Measurements from ENCODE around the gene TEX13D.

Gene TEX13D

GRCh38 chrX:124348182-124348581 is 15.7 kb downstream of the TEX13D start:
- no peak for DNase-seq (ENCODE audit: low read depth in 2 of 2)

- DNase-seq (ENCODE audit: low read depth in 2 of 2), result no peak
Observed at GRCh38 chrX:124348885-124349453, 16.5 kb downstream of the TEX13D start.

- no peak for DNase-seq (ENCODE audit: low read depth in 2 of 2)
Observed at GRCh38 chrX:124354648-124355047, 22.2 kb downstream of the TEX13D start.

GRCh38 chrX:124358800-124359383 is 26.4 kb downstream of the TEX13D start:
- DNase-seq (ENCODE audit: low read depth in 2 of 2), result no peak

GRCh38 chrX:124362072-124362471 is 29.6 kb downstream of the TEX13D start:
- no peak for DNase-seq (ENCODE audit: low read depth in 2 of 2)

- no peak for DNase-seq (ENCODE audit: low read depth in 2 of 2)
Observed at GRCh38 chrX:124362761-124363160, 30.3 kb downstream of the TEX13D start.

GRCh38 chrX:124369722-124370121 is 37.3 kb downstream of the TEX13D start:
- DNase-seq (ENCODE audit: low read depth in 2 of 2), result no peak

GRCh38 chrX:124373348-124373747 is 40.9 kb downstream of the TEX13D start:
- no peak for DNase-seq (ENCODE audit: low read depth in 2 of 2)

GRCh38 chrX:124378643-124379042 is 46.2 kb downstream of the TEX13D start:
- no peak for DNase-seq (ENCODE audit: low read depth in 2 of 2)

- DNase-seq (ENCODE audit: low read depth in 2 of 2), result no peak
Observed at GRCh38 chrX:124383354-124383753, 50.9 kb downstream of the TEX13D start.

GRCh38 chrX:124386401-124386800 is 53.9 kb downstream of the TEX13D start:
- no peak for DNase-seq (ENCODE audit: low read depth in 2 of 2)

Data from stimulated activated CD8-positive, alpha-beta memory T cell treated with anti-CD3 and anti-CD28 coated beads, Interleukin-7, amount 100 ng/mL, for 1 hour (primary cell).